K562 (cell line): ENCODE results near the gene TDRD3. TPM values are rescaled to one million over a fixed set of nuclear protein-coding genes. Genes with fewer than 3 reads are reported as not detected.

Source experiments
- C11orf30 ChIP-seq: fragments of 450-650 bp; IDR thresholded peaks from 2 replicates; pipeline ENCODE4 v1.6.1; 2016; ENCODE audit warnings: low read depth, mild to moderate bottlenecking
- DIDO1 ChIP-seq: fragments of 450-650 bp; IDR thresholded peaks from 2 replicates; pipeline ENCODE4 v1.6.1; 2016; ENCODE audit warnings: low read depth, missing biosample characterization, missing genetic modification characterization
- E2F3 ChIP-seq: fragments of 250-450 bp; sonication (Bioruptor Pico); IDR thresholded peaks from 2 replicates; pipeline ENCODE4 v1.4.0; 2020; ENCODE audit warnings: mild to moderate bottlenecking
- ELF4 ChIP-seq: fragments of 450-650 bp; formaldehyde crosslinking; IDR thresholded peaks from 2 replicates; pipeline ENCODE4 v1.4.0; 2022; ENCODE audit warnings: missing genetic modification characterization
- ELK3 ChIP-seq: fragments of 450-650 bp; formaldehyde crosslinking; IDR thresholded peaks from 2 replicates; pipeline ENCODE4 v1.4.0; 2020; ENCODE audit warnings: mild to moderate bottlenecking
- EWSR1 ChIP-seq: fragments of 450-650 bp; IDR thresholded peaks from 2 replicates; pipeline ENCODE4 v1.6.1; 2018; ENCODE audit warnings: borderline replicate concordance, mild to moderate bottlenecking, low read depth, moderate library complexity; ENCODE audit not compliant: partially characterized antibody
- GABPA ChIP-seq: fragments of 200-800 bp; sonication (Bioruptor generic); conservative IDR thresholded peaks from 2 replicates; pipeline ENCODE4 v1.6.1; 2016; ENCODE audit warnings: low read depth, missing genetic modification characterization, missing compliant biosample characterization
- HSF4 ChIP-seq: fragments of 250-450 bp; sonication (Bioruptor Pico); IDR thresholded peaks from 2 replicates; pipeline ENCODE4 v2.1.2; 2022; ENCODE audit warnings: mild to moderate bottlenecking, moderate library complexity, borderline replicate concordance
- MAFK ChIP-seq: IDR thresholded peaks from 2 replicates; pipeline ENCODE4 v1.6.1; 2011; ENCODE audit warnings: low read length, improper control_type of control experiment
- NR2C1 ChIP-seq, 2 experiments: fragments of 450-650 bp; IDR thresholded peaks; 2 replicates each; pipeline ENCODE4 v1.6.1; 2017; ENCODE audit warnings: mild to moderate bottlenecking in 2 of 2, antibody characterized with exemption in 1 of 2, inconsistent platforms in 1 of 2, missing compliant biosample characterization in 1 of 2, missing genetic modification characterization in 1 of 2
- NR2C2 ChIP-seq, 2 experiments: fragments of 200-800 bp in 1 of 2; sonication (Bioruptor generic) in 1 of 2; sonication (generic) in 1 of 2; formaldehyde crosslinking in 1 of 2; IDR thresholded peaks; 2 replicates each; pipeline versions ENCODE4 v1.6.1 to v1.8.0; 2016 to 2022; ENCODE audit warnings: mild to moderate bottlenecking in 1 of 2, missing compliant biosample characterization in 1 of 2, missing genetic modification characterization in 1 of 2, missing genetic modification reagents in 1 of 2
- SRSF3 ChIP-seq: fragments of 200-400 bp; formaldehyde crosslinking; IDR thresholded peaks from 2 replicates; pipeline ENCODE4 v1.6.1; 2016; ENCODE audit warnings: mild to moderate bottlenecking, low read length, moderate library complexity; ENCODE audit not compliant: insufficient read depth
- TFAP4 ChIP-seq: sonication (generic); formaldehyde crosslinking; IDR thresholded peaks from 2 replicates; pipeline ENCODE4 v1.8.0; 2022; ENCODE audit warnings: missing genetic modification reagents, mild to moderate bottlenecking, moderate library complexity, borderline replicate concordance
- ZBED1 ChIP-seq: IDR thresholded peaks from 2 replicates; pipeline ENCODE4 v1.6.1; 2014
- ZNF584 ChIP-seq: fragments of 200-800 bp; sonication (Bioruptor generic); IDR thresholded peaks from 2 replicates; pipeline ENCODE4 v1.6.1; 2016; ENCODE audit warnings: low read depth, mild to moderate bottlenecking, missing genetic modification characterization, missing compliant biosample characterization
- ZNF695 ChIP-seq: fragments of 450-650 bp; formaldehyde crosslinking; IDR thresholded peaks from 2 replicates; pipeline ENCODE4 v1.4.0; 2020; ENCODE audit warnings: mild to moderate bottlenecking, moderate library complexity
- polyA plus RNA-seq, 8 experiments: library from polyadenylated mRNA; depleted of rRNA in 4 of 8; stranded (reverse) in 5 of 8; unstranded in 3 of 8; fragments of >200 nt; fragmentation: Nextera tagmentation in 2 of 8; fragmentation: Illumina TruSeq in 1 of 8; extraction: Ambion mirVana in 2 of 8; extraction: Trizol in 1 of 8; gene quantifications; 2 replicates each; pipeline versions ENCODE4 v1.2.1 to v1.2.3, GENCODE V29; 2011 to 2014; ENCODE audit warnings: inconsistent platforms in 1 of 8, missing spikeins in 1 of 8
- total RNA-seq, 7 experiments: library from RNA; depleted of rRNA in 6 of 7; stranded (reverse); fragments of >200 nt in 6 of 7; fragmentation: Illumina TruSeq in 2 of 7; extraction: Trizol in 2 of 7; gene quantifications; 2 replicates each; pipeline versions ENCODE4 v1.2.1 to v1.2.3, GENCODE V29; 2011 to 2021; ENCODE audit warnings: low replicate concordance in 1 of 7
- TF ChIP-seq, protein P1 (sequence below): fragments of 450-650 bp; IDR thresholded peaks from 2 replicates; pipeline ENCODE4 v1.6.1; 2018; ENCODE audit warnings: mild to moderate bottlenecking, low read depth; ENCODE audit not compliant: partially characterized antibody
- TF ChIP-seq, protein P2 (sequence below): fragments of 250-450 bp; sonication (Bioruptor Pico); IDR thresholded peaks from 2 replicates; pipeline ENCODE4 v1.8.0; 2022; ENCODE audit warnings: moderate library complexity, mild to moderate bottlenecking, inconsistent platforms
- TF ChIP-seq, protein P3 (sequence below): sonication (generic); formaldehyde crosslinking; IDR thresholded peaks from 2 replicates; pipeline ENCODE4 v1.8.1; 2023; ENCODE audit warnings: mild to moderate bottlenecking, missing genetic modification reagents

The TDRD3 gene
- total and polyA plus RNA-seq, 9 of the 15 experiments (the other 6 are each of a cell fraction or from before 2014, with no cell fraction given) = 3.6 to 16.4 (median 9.5) TPM

- TF ChIP-seq, protein P1, sequence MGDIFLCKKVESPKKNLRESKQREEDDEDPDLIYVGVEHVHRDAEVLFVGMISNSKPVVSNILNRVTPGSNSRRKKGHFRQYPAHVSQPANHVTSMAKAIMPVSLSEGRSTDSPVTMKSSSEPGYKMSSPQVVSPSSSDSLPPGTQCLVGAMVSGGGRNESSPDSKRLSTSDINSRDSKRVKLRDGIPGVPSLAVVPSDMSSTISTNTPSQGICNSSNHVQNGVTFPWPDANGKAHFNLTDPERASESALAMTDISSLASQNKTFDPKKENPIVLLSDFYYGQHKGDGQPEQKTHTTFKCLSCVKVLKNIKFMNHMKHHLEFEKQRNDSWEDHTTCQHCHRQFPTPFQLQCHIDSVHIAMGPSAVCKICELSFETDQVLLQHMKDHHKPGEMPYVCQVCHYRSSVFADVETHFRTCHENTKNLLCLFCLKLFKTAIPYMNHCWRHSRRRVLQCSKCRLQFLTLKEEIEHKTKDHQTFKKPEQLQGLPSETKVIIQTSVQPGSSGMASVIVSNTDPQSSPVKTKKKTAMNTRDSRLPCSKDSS = no peak
- TF ChIP-seq TFAP4 (peak; percentile 60), EWSR1 (no peak), ZBED1 (peak; percentile 93), C11orf30 (peak; percentile 89), NR2C1 (IDR thresholded peaks at IDR 0.05) (no peak), NR2C1 (tag; IDR thresholded peaks at IDR 0.05) (peak; percentile 80), ELK3 (CRISPR knock-in tag) (0 out of 2 replicates have a peak, but pooled peaks have one; percentile 54), ZNF584 (CRISPR knock-in tag) (peak; percentile 94), ZNF695 (CRISPR knock-in tag) (no peak), DIDO1 (tag) (peak; percentile 74), MAFK (0 out of 2 replicates have a peak, but pooled peaks have one; percentile 19), GABPA (tag) (peak; percentile 47), ELF4 (CRISPR knock-in tag) (peak; percentile 64; the same call in 1 of the 2 replicates), HSF4 (CRISPR knock-in tag) (peak; percentile 70; the same call in 1 of the 2 replicates), SRSF3 (no peak), NR2C2 (CRISPR knock-in tag; IDR thresholded peaks at IDR 0.05) (no peak), NR2C2 (tag; IDR thresholded peaks at IDR 0.05) (0 out of 2 replicates have a peak, but pooled peaks have one; percentile 21), E2F3 (CRISPR knock-in tag) (peak; percentile 81; the same call in 1 of the 2 replicates)
- TF ChIP-seq, protein P2, sequence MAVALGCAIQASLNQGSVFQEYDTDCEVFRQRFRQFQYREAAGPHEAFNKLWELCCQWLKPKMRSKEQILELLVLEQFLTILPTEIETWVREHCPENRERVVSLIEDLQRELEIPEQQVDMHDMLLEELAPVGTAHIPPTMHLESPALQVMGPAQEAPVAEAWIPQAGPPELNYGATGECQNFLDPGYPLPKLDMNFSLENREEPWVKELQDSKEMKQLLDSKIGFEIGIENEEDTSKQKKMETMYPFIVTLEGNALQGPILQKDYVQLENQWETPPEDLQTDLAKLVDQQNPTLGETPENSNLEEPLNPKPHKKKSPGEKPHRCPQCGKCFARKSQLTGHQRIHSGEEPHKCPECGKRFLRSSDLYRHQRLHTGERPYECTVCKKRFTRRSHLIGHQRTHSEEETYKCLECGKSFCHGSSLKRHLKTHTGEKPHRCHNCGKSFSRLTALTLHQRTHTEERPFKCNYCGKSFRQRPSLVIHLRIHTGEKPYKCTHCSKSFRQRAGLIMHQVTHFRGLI (CRISPR knock-in tag) = peak; percentile 80; the same call in 1 of the 2 replicates
- TF ChIP-seq, protein P3, sequence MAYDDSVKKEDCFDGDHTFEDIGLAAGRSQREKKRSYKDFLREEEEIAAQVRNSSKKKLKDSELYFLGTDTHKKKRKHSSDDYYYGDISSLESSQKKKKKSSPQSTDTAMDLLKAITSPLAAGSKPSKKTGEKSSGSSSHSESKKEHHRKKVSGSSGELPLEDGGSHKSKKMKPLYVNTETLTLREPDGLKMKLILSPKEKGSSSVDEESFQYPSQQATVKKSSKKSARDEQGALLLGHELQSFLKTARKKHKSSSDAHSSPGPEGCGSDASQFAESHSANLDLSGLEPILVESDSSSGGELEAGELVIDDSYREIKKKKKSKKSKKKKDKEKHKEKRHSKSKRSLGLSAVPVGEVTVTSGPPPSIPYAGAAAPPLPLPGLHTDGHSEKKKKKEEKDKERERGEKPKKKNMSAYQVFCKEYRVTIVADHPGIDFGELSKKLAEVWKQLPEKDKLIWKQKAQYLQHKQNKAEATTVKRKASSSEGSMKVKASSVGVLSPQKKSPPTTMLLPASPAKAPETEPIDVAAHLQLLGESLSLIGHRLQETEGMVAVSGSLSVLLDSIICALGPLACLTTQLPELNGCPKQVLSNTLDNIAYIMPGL = no peak
Observed at GRCh38 chr13:60583911-60584753, 187.1 kb downstream of the TDRD3 start (continued).
